HT-29 (cell line): ENCODE results near the gene BEND3. TPM values are rescaled to one million over a fixed set of nuclear protein-coding genes. Genes with fewer than 3 reads are reported as not detected.
"Not testable (repeated sequence)": the region's sequence is repeated elsewhere in the genome, so short reads cannot be mapped to it uniquely, and the experiment has no call there.

Source experiments
- DNase-seq: peaks from one replicate; pipeline ENCODE4 v3.0.0-alpha.2; 2015; ENCODE audit warnings: low spot score
- total RNA-seq: library from RNA; depleted of rRNA; stranded (reverse); fragments of >200 nt; shearing (Covaris generic); gene quantifications from 2 replicates; pipeline ENCODE4 v1.2.3, GENCODE V29; 2014

The BEND3 gene
- total RNA-seq, 1 experiment from 2014 or later, result 9.8 TPM

DNA sequence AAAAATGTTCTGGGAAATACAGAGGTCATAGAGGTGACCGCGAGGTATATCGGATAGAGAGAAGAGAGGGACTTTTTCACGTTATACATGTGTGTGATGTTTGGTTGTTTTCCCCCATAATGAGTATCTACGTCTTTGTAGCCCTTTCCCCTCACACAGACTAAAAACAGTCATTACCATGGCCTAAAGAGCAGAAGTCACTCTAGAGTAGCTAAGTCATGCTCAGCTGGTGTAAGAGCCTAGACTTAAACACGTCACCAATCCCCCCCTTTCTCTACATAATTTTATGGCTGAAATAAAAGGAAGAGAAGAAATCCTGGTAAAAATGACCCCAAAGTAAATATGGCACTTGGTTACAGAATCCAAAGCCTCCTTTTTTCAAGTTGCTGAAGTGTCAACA is 6.0 kb upstream of the BEND3 start:
- DNase-seq, result no peak

DNA sequence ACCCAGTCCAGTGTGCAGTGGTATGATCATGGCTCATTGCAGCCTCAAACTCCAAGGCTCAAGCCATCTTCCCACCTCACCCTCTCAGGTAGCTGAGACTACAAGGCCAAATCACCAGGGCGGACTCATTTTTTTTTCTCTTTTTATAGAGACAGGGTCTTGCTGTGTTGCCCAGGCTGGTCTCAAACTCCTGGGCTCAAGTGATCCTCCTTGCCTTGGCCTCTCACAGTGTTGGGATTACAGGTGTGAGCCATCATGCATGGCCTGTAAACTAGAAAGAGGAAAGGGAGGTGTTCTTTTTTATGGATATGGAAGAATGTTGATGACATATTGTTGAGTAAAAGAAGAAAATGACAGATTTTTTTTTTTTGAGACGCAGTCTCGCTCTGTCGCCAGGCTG is 5.1 kb upstream of the BEND3 start:
- DNase-seq, result no peak

DNA sequence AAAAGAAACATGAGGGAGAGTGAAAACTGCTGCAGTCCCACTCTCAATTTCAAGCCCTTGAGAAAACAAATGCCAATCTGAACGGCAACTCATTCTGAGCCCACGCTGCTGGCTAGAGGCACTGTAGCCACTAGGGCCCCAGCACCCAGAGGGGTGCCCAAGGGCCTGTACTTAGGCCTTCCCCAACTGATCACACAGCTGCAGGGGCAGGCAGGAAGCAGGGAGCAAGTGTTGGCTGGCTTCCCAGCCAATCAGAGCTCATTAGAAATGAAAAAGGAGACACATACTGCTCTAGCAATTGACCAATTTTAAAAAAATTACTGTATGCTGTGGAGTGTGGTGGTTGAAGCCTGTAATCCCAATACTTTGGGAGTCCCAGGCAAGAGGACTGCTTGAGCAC is 3.7 kb upstream of the BEND3 start:
- DNase-seq, result no peak

DNA sequence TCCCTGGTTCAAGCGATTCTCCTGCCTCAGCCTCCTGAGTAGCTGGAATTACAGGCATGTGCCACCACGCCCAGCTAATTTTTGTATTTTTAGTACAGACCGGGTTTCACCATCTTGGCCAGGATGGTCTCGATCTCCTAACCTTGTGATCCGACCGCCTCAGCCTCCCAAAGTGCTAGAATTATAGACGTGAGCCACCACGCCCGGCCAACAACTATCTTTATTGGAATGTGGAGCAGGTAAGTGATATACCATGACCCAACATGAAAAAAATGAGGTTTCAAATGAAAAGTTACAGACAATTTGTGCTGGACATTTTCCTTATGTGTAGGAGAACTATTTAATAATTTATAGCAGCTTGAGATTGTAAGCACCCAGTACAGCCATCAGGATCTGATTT is 3.2 kb upstream of the BEND3 start:
- not testable (repeated sequence) for DNase-seq

DNA sequence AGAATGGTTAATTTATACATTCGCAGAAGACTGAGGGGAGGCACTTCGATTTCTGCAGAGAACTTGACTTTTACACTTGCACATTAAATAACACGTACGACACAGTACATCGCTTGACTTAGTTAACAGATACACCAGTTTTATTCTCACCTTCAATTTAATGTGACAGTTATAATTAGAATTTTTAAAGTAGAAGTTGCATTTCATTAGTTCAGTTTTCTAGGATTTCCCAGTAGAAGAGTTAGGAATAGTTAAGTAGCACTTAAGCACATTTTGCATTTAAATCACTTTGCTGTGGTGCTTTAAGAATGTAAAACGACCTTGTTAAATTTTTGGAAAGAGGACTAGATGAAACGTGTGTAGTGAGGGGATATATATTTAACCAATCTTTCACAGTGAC is 1.6 kb upstream of the BEND3 start:
- DNase-seq, result no peak

DNA sequence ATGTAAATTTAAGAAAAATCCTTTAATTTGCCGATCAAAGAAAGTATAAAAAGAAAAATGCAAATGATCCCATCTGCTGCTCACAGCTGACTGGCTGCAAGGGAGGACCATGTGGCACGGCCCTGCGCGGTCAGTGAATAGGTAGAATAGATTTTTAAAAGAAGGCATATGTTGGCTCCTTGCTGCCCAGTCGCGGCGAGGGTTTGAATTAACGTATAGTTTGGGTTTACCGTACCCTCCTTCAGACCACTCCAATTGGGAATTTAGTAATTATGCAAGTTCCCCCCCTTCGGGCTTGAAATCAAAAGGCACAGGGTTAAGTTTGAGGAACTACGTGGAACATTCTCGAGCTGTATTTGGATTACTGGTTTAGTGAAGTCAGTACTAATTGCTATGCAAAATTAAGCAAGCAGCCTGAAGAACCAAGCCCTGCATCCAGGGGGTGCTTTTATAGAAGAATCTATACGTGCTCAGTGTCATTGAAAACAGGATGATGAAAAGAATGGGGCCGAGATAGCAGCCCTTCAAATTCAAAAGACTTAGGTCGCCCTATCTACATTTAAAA is 1.1 kb upstream of the BEND3 start:
- no peak for DNase-seq

DNA sequence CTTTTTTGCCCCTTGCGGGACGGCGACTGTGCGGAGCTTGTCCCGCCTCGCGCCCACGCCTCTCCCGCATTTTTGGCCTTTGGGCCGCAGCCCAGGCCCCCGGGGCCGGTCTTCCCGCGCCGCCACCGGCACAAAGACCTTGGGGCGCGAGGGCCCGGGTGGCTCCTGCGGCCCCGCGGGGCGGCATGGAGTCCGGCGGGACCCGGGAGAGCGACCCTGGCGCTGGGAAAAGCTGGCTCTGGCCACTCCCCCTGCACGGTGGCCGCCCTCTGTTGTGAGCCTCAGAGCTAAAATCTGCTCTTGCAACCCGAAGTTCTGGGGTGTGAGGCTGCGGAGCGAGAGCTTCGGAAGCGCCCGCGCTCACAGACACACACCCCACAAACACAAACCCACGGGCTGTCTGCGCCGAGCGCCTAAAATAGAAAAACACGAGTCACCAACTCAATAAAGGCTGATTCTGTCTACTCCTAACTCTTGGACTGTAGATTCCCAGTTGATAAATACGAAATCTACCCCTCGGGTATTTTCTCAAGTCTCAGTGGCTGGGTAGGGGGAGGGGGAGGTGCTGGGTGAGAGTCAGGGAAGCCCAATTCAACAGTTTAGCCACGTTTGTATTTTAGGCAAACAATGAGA is 496 bp upstream of the BEND3 start:
- peak; percentile 59 for DNase-seq

DNA sequence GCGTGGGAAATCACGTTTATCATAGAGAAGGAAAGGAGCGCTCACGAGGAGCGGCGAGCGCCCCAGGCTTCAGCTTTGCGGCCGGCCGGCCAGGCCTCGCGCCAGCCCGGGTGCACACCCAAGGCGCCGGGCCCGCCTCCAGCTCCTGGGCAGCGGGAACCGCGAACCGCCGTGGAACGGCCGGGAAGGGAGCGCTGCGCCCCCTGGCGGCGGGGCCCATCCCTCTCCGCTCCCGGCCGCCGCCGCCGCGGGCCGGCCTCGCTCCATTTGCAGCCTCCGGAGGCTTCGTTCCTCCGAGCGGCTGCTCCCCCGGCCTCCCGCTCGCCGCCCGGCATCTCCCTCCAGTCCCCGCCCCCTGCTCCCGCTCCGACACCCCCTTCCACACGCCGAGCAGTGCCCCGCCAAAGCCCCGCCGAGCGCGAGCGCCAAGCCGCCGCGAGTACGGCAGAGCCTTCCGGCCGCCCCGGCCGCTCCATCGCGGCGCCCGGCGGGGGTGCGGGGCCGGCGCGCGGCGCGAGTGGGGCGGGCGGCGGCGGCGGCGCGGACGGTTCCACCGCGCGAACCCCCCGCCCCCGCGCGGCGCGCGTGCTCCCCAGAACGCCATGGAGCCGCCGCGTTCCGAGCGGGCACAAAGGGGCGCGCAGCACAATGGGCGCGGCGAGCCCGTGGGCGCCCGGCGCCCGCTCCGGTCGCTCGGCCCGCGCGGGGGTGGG is 946 bp downstream of the BEND3 start:
- peak; percentile 89 for DNase-seq

DNA sequence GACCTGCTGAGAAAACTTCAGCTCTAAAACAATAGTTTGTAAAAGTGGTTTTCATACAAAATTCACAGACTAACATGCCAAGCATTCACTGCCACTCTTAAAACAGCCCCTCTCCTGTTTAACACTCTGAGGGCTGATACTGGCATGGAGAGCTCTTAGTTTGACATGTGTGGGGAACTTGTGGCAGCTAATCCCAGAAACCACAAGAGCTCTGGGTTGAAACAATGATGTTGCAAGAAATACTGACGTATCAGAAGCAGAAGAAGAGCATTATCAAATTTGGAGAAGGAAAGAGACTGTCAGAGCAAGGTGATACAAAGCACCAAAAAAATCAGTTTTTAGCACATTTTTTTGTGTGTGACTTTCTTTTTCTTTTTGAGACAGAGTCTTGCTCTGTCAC is 5.1 kb downstream of the BEND3 start:
- DNase-seq, result no peak

DNA sequence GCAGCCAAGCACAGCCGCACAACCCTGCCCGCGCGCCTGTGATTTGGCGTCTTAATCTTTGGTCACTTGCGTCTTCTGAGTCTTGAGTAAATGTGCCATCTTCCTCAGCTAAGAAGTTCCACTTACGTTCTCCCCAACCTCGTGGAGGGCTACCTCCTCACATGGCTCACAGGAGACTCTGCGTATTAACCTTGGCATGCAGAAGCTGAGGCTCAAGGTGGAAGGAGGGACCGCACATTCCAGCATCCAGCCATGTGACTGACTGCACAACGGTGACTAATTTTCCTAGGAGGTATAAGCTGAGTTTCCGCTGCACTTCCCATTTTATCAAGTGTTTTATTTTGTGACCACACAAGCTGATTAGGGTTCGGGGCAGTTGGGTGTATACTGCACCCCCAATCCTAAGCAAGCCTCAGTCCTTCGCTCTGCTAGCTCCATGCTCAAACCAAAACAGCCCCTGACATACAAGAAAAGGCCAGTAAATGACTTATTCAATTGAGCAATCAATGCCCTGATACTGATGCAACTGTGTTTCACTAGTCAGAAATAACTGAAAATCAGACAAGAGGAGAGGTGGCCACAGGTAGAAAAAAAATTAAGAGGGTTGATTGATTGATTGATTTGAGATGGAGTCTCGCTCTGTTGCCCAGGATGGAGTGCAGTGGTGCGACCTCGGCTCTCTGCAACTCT is 7.0 kb downstream of the BEND3 start:
- DNase-seq, result no peak

DNA sequence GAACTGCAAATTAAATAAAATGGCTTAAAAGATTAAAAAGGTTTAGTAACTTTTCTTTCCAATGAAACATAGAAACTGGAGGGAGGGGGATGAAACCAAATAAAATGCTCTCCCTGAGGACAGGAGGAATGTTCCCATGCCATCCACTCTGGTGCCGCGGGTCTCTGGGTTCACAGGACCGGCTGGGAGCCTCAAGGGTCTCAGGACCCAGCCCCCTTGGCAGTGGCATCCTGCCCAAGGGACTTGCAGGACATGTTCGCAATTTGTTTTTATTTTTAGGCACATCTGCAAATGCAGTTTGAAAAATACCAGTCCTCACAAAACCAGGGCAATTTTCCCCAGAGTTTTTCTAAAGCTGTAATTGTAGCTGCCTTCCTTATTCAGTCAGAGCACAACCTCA is 7.5 kb downstream of the BEND3 start:
- DNase-seq, result no peak

DNA sequence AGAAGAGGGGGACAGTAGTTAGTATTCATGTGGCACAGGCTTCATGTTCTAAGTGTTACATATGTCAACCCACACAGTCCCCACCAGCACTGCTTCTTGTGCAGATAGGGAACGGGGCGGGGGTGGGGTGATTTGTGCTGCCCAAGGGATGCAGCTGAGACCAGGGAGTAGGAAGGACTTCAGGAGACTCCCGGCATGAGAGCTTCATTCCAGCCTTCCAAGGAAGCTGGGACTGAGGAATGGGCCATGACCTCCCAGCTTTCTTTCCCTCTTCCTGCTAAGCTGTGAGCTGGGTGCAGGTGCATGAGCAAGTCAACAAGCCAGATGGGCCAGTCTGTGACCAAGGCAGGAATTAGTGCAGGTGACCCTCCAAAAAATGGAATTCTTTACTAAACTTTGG is 9.2 kb downstream of the BEND3 start:
- no peak for DNase-seq

DNA sequence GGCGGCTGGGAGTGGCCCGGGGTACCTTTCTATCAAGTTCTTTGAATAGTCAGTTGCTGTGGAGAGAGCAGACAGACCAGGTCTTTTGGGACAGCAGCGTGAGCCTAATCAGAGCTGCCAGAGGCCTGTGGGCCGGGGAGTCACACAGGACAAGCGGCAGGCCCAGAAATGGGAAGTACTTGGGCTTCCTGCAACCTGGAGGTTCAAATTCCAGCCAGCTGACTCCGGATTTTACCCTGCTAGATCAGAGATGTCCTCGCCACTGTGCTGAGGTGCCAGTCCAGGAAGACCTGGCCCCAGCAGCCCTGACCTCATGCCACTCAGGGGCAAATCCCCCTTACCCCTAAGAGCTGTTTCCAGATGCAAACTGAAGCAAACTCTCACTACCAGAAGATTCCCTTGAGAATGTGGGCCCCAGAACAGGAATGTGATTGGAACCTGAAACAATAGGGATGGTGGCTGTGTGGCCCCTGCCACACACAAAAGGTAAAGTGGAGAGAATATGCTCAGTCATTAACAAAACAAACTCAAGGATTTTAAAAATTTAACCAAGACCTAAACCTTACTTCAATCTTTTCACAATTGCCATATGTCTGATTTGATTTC is 9.7 kb downstream of the BEND3 start:
- DNase-seq, result no peak

DNA sequence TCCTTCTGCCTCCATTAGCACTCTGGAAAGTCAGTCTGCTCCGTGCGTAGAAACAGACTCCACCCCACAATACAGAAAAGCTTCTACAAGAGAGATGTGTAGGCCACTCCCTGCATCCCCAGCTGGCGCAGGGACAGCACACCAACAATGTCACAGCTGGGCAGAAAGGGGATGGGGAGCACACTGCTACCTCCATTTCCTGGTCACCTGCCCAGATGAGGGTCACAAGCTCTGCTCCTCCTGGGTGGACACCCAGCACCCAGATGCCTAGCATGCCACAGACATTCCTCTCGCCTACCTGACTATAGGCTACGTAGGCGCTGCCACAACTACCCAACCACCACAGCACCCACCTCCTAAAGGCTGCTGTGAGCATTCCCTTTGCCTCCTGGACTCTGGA is 12.2 kb downstream of the BEND3 start:
- no peak for DNase-seq

DNA sequence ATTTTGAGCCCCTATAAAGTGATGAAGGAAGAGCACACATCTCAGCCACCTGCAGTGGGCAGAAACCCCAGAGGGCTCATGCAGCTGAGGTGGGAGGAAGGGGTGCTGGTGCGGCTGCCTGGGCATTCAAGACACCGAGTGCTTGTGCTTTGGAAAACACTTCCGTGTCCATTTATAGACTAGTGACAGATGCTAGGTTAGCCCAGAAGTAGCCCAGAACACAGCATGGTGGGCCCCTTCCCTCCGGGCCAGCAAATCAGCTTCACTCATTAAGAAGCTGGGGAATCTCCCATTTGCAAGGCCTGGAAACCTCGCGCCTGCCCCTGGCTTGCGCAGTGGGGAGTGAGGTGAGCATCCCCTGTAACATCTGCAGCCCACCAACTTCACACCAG is 12.9 kb downstream of the BEND3 start:
- DNase-seq, result no peak

DNA sequence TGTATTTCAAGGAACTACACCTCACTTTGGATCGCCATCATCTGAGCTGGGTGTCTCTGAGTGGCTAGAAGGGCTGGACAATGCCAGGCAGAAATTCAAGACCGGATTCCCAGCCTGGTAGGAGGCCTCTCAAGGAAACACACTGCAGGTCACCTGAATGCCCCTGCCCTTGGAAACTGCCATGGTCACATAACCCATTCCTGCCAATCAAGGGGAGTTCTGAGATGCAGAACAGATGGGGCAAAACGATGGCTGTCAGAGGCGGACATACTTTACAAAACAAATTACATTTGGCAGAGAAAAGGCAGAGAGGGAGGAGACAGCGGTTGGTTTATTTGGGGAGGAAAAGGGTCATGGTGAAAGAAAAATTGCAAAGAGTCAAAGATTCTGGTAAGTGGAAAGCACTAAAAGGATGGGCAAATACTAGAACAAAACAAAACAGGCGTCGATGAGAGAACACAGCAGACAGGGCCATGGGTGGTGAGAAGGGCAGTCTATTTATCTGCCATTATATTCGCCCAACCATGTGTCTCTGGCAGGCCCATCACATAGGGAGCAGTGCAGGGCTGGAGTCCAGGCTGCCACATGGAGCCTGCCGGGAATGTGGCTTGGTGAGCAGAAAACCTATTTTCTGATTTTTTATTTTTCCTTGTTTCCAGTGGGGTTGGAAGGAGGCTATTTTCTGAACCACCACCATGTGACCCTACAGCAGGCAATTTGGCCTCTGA is 13.5 kb downstream of the BEND3 start:
- DNase-seq, result no peak

DNA sequence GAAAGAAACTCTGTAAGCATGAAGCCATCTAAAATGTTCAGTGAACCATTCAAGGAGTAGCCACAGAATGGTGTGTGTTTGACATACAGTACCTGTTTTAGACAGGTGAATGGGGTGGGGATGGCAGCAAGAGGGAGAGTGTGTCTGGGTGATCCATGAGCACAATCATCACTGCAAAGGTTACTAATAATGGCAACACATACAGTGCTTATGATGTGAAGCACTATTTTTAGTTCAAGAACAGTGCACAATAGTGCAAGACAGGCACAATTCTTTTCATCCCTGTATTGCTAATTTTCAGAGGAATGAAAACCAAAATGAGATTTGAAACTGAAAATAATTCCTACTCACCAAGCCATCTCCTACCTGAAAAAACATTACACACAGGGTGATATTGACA is 14.1 kb downstream of the BEND3 start:
- DNase-seq, result no peak

DNA sequence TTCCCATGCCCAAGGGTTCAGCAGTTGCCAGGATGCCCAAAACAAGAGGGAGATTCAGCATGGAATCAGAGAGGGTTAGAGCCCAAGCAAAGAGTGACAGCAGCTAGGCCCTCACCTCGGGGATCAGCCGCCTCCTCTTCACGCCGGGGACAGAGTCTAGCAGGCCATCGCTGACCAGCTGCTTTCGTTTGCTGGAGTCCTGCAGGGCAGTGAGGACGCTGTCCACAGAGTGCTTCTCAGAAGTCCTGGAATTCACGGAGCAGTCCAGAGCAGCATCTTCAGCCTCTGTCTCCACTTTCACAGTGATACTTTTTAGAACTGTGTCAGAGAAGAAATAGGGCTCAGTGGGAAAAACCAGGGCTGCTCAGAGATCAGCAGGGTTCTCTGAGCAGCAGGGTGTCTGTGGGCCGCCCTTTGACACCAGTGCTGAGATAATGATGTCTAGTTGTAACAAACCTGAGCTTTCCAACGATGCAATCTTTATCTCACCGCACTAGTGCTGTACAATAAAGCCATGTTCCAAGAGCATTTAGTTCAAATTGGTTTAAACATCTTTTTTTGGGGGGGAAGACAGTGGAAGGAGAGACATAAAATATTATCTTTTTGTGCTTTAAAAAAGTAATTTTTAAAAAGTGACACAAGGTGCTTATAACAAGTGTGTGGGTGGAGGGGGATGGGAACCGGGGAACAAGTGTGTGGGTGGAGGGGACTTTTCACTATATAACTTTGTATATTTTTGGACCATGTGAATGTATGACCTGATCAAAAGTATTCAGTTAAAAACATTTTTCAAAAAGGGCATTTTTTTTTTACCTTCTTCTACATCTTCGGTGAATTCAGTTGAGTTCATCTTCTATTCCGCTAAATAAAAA is 16.6 kb downstream of the BEND3 start:
- DNase-seq, result no peak

DNA sequence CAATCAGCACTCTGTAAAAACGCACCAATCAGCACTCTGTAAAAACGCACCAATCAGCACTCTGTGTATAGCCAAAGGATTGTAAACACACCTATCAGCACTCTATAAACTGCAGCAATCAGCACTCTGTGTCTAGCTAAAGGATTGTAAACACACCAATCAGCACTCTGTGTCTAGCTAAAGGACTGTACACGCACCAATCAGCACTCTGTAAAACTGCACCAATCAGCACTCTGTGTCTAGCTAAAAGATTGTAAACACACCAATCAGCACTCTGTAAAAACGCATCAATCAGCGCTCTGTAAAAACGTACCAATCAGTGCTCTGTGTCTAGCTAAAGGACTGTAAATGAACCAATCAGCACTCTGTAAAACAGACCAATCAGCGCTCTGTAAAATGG is 30.9 kb downstream of the BEND3 start:
- not testable (repeated sequence) for DNase-seq

DNA sequence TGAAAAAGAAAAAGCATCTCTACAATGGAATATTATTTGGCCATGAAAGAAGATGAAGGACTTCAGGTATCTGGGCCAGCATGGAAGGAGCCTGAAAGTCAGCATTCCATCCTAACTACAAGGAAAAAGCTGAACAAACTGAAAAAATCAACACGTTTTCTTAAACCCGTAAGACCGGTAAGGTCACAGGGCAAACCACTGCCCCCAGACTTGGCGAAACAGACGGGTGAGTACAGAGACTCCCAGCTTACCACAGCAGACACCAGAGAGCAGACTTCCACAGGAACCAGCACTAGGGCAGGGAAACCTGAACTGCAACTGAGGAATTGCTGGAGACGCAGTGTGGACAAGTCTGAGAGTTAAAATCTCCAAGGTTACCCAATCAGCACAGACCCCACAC is 31.4 kb downstream of the BEND3 start:
- no peak for DNase-seq
